T-helper 2 cell treated with Interferon-gamma antibody and Interleukin-4, amounts not matched to agents 5 μg/mL and 100 μg/mL, for 36 hours (primary cell): Measurements from ENCODE around the gene MRRF.
"Not testable (repeated sequence)": the region's sequence is repeated elsewhere in the genome, so short reads cannot be mapped to it uniquely, and the experiment has no call there.

Source experiments
- DNase-seq: peaks from one replicate; pipeline ENCODE4 v3.0.0; 2021; ENCODE audit warnings: low spot score
- H3K27ac Mint-ChIP-seq: one replicate; pipeline ENCODE4 v1.8.0; 2021; ENCODE audit warnings: mild to moderate bottlenecking, mixed read lengths
- H3K27me3 Mint-ChIP-seq: one replicate; pipeline ENCODE4 v1.8.0; 2021; ENCODE audit warnings: low read depth, mixed read lengths
- H3K36me3 Mint-ChIP-seq: one replicate; pipeline ENCODE4 v1.8.0; 2021; ENCODE audit warnings: low read depth, mixed read lengths
- H3K4me1 Mint-ChIP-seq: one replicate; pipeline ENCODE4 v1.8.0; 2021; ENCODE audit warnings: low read depth, mixed read lengths
- H3K4me3 Mint-ChIP-seq: one replicate; pipeline ENCODE4 v1.8.0; 2022; ENCODE audit warnings: mild to moderate bottlenecking, moderate library complexity, mixed read lengths
- H3K9me3 Mint-ChIP-seq: one replicate; pipeline ENCODE4 v1.8.0; 2021; ENCODE audit warnings: mixed read lengths

The MRRF gene

DNA sequence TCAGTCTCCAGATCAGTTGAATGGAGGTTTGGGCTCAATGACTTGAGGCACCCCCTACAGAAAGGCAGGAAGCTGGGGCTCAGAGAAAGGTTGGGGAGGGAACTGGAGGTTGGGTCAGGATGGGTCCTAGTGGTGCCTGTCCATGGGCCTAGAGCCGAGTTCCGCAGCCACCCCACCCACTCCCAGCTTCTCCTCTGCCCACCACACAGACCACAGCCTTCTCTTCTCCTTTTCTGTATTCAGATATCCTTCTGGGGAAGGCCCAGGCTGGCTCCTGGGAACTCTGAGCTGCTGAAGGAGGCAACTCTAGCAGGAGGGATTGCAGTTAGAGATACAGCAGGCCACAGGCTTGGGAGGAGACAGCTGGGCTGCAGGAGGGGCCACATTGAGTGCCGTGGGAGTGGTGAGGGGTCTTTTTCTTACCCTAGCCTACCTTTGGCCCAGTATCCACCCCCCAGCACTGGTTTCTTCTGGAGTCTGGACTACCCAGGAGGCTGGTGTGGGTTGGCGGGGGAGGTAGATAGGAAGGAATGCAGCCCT lies 90.7 kb downstream of the MRRF start:
- Mint-ChIP-seq H3K4me3 (no peak overlapping the region), H3K9me3 (no peaks in the 10 kb centered on the region), H3K4me1 (no peaks in the 10 kb centered on the region), H3K36me3 (no peaks in the 10 kb centered on the region), H3K27me3 (peaks cover 2% of the 10 kb centered on the region), H3K27ac (no peak overlapping the region)
- no peak for DNase-seq

DNA sequence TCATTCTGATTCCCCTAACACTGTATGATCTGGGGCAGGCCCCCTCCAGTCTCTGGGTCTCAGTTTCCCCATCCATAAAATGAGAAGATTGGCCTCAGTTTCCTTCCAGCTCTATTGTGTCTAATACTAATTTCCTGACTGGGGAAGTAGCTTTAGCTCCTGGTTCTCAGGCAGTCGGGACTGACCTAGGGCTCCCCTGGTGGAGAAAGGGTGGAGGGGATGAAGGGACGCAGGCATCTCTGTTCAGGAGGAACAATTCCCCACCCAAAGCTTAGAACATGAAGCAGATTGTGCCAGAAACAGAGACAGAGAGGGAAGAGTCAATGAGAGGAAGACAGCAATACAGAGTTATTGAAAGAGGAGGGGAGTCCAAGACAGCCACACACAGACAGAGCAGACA lies 91.9 kb downstream of the MRRF start:
- Mint-ChIP-seq H3K4me3 (no peak overlapping the region), H3K9me3 (no peaks in the 10 kb centered on the region), H3K27me3 (peaks cover 5% of the 10 kb centered on the region), H3K36me3 (no peaks in the 10 kb centered on the region), H3K27ac (no peak overlapping the region), H3K4me1 (no peaks in the 10 kb centered on the region)
- no peak for DNase-seq

DNA sequence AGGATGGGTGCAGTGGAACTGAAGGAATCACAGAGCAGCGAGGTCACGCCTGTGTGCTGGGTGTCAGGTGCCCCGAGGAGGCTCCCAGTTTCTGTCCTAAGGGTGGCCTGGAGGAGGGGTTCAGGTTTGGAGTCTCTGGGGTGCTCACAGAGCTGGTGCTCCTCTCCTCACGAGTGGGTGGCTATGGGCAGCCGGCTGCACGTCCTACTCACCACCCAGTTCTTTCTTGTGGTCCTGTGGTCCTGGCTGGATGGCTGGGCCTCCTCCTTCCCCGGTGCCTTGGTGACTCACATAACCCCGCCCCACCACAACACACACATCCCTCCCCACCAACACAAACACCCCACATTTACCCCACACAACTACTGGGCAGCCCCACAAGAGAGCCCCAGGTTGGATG lies 96.2 kb downstream of the MRRF start:
- Mint-ChIP-seq H3K27me3 (peaks cover 5% of the 10 kb centered on the region), H3K36me3 (no peaks in the 10 kb centered on the region), H3K27ac (no peak overlapping the region), H3K9me3 (no peaks in the 10 kb centered on the region), H3K4me3 (no peak overlapping the region), H3K4me1 (no peaks in the 10 kb centered on the region)
- DNase-seq = no peak

DNA sequence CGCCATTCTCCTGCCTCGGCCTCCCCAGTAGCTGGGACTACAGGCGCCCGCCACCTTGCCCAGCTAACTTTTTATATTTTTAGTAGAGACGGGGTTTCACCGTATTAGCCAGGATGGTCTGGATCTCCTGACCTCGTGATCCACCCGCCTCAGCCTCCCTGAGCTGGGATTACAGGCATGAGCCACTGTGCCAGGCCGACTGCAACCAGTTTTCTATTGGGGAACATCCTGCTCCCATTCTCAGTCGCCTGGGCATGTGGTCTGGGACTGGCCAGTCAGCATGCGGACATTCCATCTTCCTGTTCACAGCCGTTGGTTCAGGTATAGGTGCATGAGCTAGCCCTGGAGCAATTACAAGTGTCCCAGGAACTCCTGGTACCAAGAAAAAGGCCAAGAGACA lies 98.4 kb downstream of the MRRF start:
- not testable (repeated sequence) for H3K27ac Mint-ChIP-seq, H3K4me1 Mint-ChIP-seq, DNase-seq, H3K9me3 Mint-ChIP-seq, H3K27me3 Mint-ChIP-seq, H3K4me3 Mint-ChIP-seq, H3K36me3 Mint-ChIP-seq

DNA sequence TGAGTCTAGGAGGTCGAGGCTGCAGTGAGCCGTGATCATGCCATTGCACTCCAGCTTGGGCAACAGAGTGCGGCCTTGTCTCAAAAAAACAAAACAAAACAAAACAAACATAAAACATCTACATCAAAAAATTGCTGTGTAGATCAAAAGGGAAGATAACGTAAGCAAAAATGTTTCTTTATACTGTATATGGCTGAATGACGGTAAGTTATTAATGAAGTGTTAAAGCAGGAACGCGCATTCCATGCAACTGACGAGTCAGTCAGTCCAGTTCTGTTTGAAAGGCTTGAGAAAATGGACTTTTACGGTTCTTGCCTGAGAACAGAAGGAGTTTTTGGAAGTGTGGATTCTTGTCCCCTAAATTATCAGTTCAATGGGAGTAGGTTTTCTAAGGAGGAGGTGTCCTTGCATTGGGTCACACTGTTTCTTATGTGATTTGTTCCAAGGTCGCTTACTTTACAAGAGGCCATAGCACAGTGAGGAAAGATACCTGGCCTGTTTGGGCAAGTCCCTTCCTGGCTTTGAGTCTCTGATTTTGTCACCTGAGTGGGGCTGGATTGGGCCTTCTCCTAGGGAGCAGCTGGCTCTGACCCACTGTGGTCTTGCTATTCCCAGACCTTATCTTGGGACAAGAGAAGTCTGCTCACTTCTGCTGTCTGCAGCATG lies 99.6 kb downstream of the MRRF start:
- Mint-ChIP-seq H3K4me3 (no peak overlapping the region), H3K27me3 (peaks cover 8% of the 10 kb centered on the region), H3K36me3 (no peaks in the 10 kb centered on the region), H3K27ac (no peak overlapping the region), H3K4me1 (no peaks in the 10 kb centered on the region), H3K9me3 (no peaks in the 10 kb centered on the region)
- no peak for DNase-seq

DNA sequence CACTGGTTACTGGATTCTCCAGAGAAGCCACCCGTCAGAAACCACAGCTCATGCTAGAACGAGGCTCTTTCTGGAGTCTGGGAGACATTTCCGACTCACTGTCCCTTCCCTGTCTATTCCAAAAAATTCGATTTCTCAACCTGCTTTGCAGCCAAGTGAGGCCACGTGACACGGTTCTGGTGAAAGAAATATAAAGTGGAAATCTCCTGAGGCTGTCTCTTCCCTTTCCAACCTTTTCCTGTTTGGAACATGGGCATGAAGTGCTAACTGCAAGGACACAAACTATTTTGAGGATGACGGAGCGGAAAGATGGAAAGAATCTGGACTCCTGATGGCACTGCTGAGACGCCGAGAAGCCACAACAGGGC lies 100.1 kb downstream of the MRRF start:
- Mint-ChIP-seq H3K27ac (no peak overlapping the region), H3K4me3 (no peak overlapping the region), H3K36me3 (no peaks in the 10 kb centered on the region), H3K27me3 (peaks cover 7% of the 10 kb centered on the region), H3K9me3 (no peaks in the 10 kb centered on the region), H3K4me1 (no peaks in the 10 kb centered on the region)
- DNase-seq = no peak

DNA sequence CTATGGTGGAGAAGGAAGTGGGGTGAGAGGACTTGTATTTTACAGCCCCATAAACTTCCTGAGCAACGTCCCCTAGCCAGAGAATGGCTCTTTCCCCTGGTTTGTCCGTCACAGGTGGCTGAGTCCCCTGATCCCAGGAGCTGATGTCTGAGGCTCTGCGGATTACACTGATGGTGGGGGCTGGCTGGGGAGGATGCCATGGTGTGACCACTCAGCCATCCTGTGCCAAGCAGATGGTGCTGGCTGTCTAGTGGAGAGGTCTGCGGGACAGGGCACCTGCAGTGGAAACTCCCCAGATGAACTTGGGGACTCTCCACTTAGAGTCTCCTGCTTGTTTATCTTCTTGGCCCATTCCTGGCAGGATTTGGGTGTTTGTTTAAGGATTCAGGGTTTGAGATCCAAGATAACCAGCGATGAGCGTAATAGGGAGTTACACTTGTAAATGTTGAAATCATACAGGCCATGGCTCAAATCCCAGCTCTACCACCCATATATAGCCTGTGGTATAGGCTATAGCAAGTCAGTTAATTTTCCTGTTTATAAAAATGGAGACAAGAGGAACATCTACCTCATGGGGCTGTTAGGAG lies 101.5 kb downstream of the MRRF start:
- DNase-seq = no peak
- no peaks in the 10 kb centered on the region for H3K36me3 Mint-ChIP-seq
- no peak overlapping the region for H3K4me3 Mint-ChIP-seq
- peaks cover 7% of the 10 kb centered on the region for H3K4me1 Mint-ChIP-seq
- H3K9me3 Mint-ChIP-seq = no peaks in the 10 kb centered on the region
- peaks cover 13% of the 10 kb centered on the region for H3K27me3 Mint-ChIP-seq
- no peak overlapping the region for H3K27ac Mint-ChIP-seq

DNA sequence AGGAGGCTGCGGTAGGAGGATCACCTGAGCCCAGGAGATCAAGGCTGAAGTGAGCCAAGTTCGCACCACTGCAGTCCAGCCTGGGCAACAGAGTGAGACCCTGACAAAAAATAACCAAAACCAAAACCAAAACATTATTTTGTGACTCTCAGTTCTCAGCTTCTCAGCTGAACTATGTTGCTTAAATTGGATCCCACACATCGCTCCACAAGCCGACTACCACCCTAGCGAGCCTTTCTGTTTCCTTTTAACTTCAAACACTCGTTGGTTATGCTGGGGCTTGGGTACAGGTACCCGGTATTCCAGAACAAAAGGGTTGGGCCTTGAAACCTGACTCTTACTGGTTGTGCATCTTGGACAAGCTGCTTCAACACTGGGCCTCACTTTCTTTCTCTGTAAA lies 102.4 kb downstream of the MRRF start:
- no peak for DNase-seq
- Mint-ChIP-seq H3K9me3 (no peaks in the 10 kb centered on the region), H3K4me3 (no peak overlapping the region), H3K27ac (no peak overlapping the region), H3K4me1 (peaks cover 10% of the 10 kb centered on the region), H3K36me3 (no peaks in the 10 kb centered on the region), H3K27me3 (peaks cover 16% of the 10 kb centered on the region)

DNA sequence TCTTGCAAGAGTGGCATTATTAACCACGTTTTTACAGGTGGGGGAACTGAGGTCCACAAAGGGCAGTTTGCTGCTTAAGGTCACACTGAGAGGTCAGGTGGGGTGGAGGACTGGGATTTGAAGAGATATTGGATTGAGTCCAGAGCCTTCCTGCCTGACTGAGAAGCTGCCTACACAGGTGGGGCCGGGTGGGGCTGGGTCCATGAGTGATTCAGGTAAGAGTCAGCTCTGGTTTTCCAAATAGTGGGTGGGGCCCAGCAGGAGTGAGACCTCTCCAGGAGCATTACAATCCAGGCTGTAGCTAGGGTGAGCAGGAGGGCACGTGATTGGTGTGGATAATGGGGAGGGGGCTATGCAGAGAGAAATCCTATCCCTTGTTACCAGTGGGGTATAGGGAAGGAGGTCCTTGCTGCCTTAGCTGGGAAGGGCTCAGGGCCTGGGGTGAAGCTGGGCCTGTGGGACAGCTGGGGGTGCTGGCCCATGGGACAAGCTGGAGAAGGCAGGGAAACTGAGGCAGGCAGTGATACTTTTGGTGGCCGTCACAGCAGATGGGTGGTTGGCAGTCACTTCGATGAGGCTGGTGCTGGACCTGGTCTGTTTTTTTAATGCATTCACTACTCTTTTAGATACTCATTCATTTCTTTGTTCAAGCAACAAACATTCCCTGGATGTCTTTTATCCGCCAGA lies 103.2 kb downstream of the MRRF start:
- peaks cover 23% of the 10 kb centered on the region for H3K27me3 Mint-ChIP-seq
- DNase-seq = no peak
- H3K4me3 Mint-ChIP-seq = no peak overlapping the region
- H3K9me3 Mint-ChIP-seq = no peaks in the 10 kb centered on the region
- no peak overlapping the region for H3K27ac Mint-ChIP-seq
- no peaks in the 10 kb centered on the region for H3K36me3 Mint-ChIP-seq
- peaks cover 11% of the 10 kb centered on the region for H3K4me1 Mint-ChIP-seq

DNA sequence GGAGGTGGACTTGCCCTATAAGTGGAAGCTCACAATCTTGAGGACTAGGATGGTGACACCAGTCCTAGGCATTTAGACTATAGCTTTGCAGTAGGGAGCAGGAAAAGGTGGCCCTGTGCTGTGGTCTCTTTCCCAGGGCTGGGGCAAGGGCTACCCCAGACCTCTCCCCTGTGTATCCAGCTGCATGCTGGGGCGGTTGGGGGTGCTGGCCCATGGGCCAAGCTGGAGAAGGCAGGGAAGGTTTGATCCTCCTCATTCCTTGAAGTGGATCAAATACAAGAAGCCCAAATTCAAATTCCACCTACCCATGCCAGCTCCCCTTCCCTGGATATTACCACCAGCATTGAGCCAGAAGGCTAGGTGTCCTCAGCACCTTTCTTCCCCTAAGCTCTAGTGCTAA lies 104.0 kb downstream of the MRRF start:
- no peaks in the 10 kb centered on the region for H3K36me3 Mint-ChIP-seq

DNA sequence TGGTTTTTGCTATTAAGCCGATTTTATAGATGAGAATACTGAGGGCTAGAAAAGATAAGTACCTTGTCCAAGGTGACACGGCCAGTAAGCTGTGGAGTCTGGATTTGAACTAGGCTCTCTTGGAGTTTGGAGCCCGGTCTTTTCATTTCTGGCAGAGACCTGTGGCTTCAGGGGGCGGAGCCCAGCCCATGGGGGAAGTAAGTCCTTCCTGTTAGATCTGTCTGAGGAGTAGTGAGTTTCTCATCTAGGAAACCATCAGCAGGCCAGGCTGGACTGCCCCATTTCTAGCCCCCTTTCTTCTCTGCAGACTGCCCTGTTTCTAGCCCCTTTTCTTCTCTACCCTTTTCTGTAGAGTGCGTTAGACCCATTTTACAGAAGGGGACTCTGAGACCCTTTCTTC lies 105.6 kb downstream of the MRRF start:
- DNase-seq = no peak
- no peaks in the 10 kb centered on the region for H3K9me3 Mint-ChIP-seq
- peaks cover 26% of the 10 kb centered on the region for H3K27me3 Mint-ChIP-seq
- H3K4me1 Mint-ChIP-seq = peaks cover 11% of the 10 kb centered on the region
- H3K27ac Mint-ChIP-seq = no peak overlapping the region
- H3K36me3 Mint-ChIP-seq = no peaks in the 10 kb centered on the region
- peak overlapping the region; percentile 75 for H3K4me3 Mint-ChIP-seq

More for the DNA sequence above, 104.0 kb downstream of the MRRF start:
- Mint-ChIP-seq H3K4me1 (peaks cover 11% of the 10 kb centered on the region), H3K9me3 (no peaks in the 10 kb centered on the region), H3K27ac (no peak overlapping the region), H3K27me3 (peaks cover 26% of the 10 kb centered on the region), H3K4me3 (no peak overlapping the region)
- no peak for DNase-seq

DNA sequence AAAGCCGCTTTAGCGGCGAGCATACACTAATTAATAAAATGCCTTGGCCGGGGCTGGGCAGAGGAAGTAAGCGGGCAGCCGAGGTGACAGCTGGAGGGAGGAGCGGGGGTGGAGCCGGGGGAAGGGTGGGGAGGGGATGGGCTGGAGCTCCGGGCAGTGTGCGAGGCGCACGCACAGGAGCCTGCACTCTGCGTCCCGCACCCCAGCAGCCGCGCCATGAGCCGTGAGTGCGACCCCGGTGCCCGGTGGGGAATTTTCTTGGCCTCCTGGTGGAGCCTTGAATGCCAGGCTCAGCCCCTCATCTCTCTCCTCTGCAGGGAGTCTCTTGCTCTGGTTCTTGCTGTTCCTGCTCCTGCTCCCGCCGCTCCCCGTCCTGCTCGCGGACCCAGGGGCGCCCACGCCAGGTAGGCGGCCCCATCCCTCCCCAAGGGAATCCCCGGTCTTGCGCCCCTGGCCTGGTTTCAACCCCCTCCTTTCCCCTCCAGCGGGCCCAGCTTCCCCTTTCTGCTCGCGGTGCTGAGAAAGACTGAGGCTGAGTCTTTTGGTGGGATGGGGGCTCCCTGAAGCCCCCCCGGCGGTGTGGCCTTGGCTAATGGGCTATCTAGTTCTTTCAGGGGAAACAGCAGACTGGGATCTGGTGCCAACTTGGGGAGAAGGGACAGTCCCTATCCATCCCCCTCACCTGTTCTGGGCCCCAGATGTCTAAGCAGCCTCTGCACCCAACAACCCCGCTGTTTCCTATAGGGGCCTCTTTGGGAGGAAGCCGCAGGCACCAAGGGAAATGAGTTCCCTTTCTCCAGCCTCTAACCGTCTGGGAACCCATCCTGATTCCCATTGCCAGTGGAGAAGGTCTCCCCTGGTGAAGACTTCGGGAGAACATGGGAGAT lies 106.4 kb downstream of the MRRF start, which contains the start of gene PTGS1:
Gene PTGS1, plus strand, starts transcription at position 156 of the 887 bp plus-strand sequence. Its CDS starts 61 bp downstream, at position 217.
- H3K27me3 Mint-ChIP-seq = peaks cover 26% of the 10 kb centered on the region
- H3K4me1 Mint-ChIP-seq = peaks cover 11% of the 10 kb centered on the region
- peak within 1 kb of the TSS; percentile 75 for H3K4me3 Mint-ChIP-seq
- no peak within 1 kb of the TSS for H3K27ac Mint-ChIP-seq
- no peaks in the 10 kb centered on the region for H3K9me3 Mint-ChIP-seq
- peak; percentile 6 for DNase-seq
- no peaks in the 10 kb centered on the region for H3K36me3 Mint-ChIP-seq

DNA sequence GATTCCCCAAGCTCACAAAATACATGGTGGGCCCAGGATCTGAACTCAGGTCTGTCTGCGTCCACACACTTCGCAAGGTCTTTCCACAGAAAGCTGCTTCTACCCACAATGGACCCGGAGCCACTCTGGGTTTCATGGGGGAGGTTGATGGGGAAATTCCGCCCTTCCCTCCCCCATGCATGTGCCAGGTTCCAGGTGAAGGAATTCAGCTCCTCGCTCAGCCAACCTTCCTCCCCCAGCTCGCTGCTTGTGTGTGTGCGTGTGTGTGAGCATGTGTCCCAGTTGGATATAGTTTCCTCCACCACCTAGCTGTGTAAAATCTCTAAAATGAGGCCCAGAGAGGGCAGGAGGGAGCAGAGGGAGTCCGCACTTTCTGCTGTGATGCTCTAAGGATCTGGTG lies 107.2 kb downstream of the MRRF start:
- DNase-seq = no peak
- H3K9me3 Mint-ChIP-seq = no peaks in the 10 kb centered on the region
- no peak overlapping the region for H3K27ac Mint-ChIP-seq
- H3K4me1 Mint-ChIP-seq = peaks cover 11% of the 10 kb centered on the region
- no peaks in the 10 kb centered on the region for H3K36me3 Mint-ChIP-seq
- H3K27me3 Mint-ChIP-seq = peaks cover 26% of the 10 kb centered on the region
- no peak overlapping the region for H3K4me3 Mint-ChIP-seq
